ENCODE measurements around the gene PRKCA.

Gene PRKCA

DNA sequence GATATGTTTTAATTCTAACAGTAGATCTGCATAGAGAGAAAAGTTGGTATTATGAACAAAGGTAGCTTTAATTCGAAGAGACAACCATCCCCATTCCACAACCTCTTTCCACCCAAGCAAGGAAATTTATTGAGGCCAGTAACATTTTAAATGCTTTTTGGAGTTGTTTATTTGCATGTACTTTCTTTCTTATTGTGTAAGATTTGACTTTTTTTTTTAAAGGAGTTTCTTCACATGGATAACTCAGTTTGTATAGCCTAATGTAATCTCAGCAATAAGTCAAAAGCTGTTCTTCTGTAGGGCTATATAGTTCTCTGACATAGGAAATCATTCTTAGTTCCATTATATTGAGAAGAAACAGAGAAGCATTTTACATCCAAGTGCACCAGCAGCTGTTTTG, 163.3 kb downstream of the PRKCA start:
- TF ChIP-seq, protein P1, sequence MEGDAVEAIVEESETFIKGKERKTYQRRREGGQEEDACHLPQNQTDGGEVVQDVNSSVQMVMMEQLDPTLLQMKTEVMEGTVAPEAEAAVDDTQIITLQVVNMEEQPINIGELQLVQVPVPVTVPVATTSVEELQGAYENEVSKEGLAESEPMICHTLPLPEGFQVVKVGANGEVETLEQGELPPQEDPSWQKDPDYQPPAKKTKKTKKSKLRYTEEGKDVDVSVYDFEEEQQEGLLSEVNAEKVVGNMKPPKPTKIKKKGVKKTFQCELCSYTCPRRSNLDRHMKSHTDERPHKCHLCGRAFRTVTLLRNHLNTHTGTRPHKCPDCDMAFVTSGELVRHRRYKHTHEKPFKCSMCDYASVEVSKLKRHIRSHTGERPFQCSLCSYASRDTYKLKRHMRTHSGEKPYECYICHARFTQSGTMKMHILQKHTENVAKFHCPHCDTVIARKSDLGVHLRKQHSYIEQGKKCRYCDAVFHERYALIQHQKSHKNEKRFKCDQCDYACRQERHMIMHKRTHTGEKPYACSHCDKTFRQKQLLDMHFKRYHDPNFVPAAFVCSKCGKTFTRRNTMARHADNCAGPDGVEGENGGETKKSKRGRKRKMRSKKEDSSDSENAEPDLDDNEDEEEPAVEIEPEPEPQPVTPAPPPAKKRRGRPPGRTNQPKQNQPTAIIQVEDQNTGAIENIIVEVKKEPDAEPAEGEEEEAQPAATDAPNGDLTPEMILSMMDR (IDR thresholded peaks at IDR 0.05; ENCODE audit: extremely low read depth, missing control alignments): no peak
- no peak for DNase-seq (ENCODE audit: low spot score)

DNA sequence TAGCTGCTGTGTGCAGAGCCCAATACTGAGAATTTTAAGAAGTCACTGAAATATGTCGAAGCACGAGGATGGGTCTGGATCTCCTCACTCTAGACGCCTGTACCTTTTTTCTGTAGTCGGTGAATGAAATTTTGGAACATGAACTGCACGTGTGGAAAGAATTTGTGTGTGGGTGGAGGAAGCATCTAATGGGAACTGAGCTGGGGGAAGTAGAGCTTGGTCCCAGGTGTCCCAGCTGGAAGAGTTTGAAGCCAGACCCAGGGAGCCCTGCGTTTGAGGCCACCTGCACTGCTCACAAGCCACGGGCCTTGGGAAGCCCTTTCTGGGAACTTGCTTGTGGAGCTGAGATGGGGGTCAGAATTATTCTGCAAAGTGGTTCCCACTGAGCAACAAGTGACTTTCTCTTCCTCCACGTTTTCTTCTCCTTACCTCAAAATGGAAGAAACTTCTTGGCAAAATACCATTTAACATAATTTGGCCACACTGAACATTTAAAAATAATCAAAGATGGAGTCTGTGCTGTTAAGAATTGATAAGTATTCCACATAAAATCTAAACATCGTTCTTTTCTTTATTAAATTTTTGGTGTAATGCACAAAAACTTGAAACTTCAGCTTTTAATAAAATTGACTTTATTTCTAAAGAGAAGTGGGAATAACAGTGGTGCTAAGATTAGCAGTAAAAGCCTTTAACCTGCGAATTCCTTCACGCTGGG, 163.8 kb downstream of the PRKCA start:
- TF ChIP-seq, protein P1 (IDR thresholded peaks at IDR 0.05; ENCODE audit: extremely low read depth, missing control alignments): no peak
- no peak for DNase-seq (ENCODE audit: low spot score)

DNA sequence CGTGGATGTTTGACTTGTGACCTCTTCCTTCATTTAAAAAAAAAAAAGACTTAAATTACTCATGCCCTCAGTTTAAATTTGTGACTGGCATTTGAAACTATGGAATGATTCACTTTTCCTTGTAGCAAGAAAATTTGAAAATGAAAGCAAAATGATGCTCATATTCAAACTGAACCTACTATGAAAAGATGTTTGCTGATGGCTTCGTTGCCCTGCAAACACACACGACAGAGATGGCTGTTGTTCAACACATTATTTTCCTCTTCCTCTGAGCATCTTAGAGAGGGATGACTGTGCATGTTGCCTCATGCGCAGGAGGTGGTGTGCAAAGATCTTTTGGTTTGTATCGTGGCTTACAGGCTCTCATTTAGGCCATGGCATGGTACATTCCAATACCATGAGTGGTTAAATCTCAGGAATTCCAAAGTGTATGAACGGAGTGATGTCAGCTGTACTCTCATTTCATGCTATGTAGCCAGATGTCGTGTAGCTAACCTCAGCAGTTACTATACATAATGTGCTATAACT, 164.5 kb downstream of the PRKCA start:
- no peak for DNase-seq (ENCODE audit: low spot score)
- TF ChIP-seq, protein P1 (IDR thresholded peaks at IDR 0.05; ENCODE audit: extremely low read depth, missing control alignments): no peak

DNA sequence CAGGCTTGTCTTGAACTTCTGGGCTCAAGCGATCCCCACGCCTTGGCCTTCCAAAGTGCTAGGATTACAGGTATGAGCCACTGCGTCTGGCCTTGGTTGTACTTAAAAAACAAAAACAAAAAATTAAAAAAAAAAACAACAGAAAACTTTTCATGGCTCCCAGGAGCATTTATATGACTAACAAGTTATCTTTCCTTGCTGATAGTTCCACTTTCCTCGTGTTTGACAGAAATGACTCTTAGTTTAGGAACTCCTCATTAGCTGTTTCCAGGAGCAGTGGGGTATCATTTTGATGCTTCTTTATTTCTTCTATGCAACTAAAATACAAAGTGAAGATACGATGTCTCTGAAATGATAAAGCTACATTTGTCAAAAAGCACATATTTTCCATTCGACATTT, 165.4 kb downstream of the PRKCA start:
- no peak for DNase-seq (ENCODE audit: low spot score)
- TF ChIP-seq, protein P1 (IDR thresholded peaks at IDR 0.05; ENCODE audit: extremely low read depth, missing control alignments): no peak

DNA sequence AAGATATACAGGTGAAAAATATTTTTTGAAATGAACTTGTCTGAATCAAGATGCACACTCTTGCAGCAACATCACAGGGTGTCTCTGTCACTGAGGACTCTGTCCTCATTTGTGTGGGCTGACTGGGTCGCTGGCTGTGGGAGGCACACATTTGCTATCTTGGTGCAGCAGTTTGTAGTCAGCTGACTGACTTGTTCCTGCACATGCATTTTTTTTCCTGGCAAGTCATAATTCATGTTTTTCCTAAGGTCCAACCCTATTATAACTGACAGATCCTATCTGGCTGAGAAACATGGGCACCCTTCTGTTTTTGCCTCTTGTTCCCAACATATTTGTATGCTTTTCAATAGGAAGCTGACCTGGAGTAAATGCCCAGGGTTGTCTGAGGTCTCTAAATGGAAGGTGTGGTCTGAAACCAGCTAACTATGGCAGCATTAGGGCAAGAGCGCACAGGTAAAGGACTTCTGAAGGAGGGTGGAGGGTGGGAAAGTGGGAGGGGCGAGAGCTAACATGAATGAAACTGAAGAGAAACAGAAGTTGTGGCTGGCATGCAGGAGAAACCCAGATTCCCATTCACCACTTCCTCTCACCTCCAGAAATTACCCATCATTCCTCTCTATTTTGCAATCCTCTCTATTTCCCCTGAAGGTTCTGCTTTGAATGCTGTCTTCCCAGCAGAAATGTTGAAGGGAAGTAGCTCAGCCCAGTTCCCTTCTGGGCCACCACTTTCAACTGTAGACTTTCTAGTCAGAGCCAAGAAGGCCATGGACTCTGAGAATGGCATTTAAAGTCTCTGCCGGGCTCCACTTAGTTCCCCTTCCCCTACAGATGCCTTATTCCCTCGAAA, 166.1 kb downstream of the PRKCA start:
- no peak for DNase-seq (ENCODE audit: low spot score)

DNA sequence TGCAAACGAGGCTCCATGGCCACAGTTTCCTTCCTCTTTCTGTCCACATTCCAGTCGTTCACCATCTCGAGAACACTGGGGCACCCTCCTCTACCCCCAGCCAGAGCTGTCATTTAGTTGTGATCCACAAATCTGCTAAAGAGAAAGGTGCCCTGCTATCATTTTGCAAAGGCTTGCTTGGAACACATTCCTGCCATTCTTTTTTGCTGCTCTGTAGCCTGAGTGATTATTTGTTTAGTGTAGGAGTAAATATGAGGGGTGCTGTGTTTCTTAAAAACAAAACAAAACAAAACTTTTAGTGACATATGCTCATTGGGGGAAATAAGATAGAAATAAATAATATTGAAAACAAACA, 166.7 kb downstream of the PRKCA start:
- no peak for DNase-seq (ENCODE audit: low spot score)
- TF ChIP-seq, protein P1 (IDR thresholded peaks at IDR 0.05; ENCODE audit: extremely low read depth, missing control alignments): no peak

More for the DNA sequence above, 166.1 kb downstream of the PRKCA start:
- TF ChIP-seq, protein P1 (IDR thresholded peaks at IDR 0.05; ENCODE audit: extremely low read depth, missing control alignments): no peak

DNA sequence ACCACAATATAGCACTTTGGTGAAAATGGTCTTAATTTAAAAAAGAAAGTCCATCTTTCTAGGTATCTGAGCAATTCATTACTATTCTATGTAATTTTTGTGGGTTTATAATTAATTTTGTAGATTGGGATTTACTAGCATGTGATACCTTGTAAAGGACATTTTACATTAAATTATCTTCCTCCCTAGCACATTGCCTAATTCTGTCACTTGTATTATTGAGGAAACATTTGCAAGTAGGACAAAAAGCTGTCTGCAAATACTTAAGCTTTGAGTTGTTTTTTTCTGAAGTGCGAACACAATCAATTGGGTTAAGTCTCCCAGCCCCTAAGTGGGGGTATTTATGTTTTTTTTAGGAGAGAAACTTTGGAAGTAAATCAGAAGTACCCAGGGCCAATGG, 167.0 kb downstream of the PRKCA start:
- DNase-seq (ENCODE audit: low spot score): no peak
- TF ChIP-seq, protein P1 (IDR thresholded peaks at IDR 0.05; ENCODE audit: extremely low read depth, missing control alignments): no peak

All from GM20000 (cell line).